ENCODE data around the gene ADISSP. TPM values are rescaled to one million over a fixed set of nuclear protein-coding genes. Genes with fewer than 3 reads are reported as not detected.

Gene ADISSP
- total RNA-seq, 1 experiment from 2014 or later = 99.4 TPM

DNA sequence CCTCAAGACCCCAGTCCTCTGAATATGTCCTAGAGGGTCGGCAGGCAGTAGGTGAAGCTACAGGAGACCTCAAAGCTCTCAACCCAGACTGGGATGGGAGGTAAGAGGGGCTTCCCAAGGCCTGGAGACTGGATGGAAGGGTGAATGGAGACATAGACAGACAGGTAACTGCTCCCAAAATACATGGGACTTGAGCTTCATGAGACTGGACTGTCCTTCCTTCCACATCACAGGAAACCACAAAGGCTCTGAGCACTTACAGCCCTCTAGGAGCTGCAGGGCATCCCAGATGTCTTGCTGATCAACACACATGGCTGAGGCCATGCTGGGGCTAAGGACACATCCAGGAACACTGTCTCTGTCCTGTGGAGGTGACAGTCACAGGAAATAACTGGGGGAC, 23.5 kb downstream of the ADISSP start:
- ChIA-PET CTCF (interaction anchor here (0.8 to 1.8 kb wide), 3 partner anchors 9 to 33 kb away, joined by 3 to 13 read pairs (median 5); no protein-coding TSS in a partner anchor), POLR2A (no interaction called here), RAD21 (ENCODE audit: low non-redundant PET in 1 of 2, low total read pairs in 2 of 2, uncharacterized antibody in 2 of 2, unreplicated experiment in 2 of 2) (no interaction called here)
- Histone ChIP-seq H3K4me1 (ENCODE audit: control insufficient read depth in 1 of 2, insufficient read depth in 2 of 2, low read length in 2 of 2) (peaks cover 9 to 18% of the 10 kb centered on the region in 2 experiments), H4K20me1 (ENCODE audit: insufficient read depth) (no peaks in the 10 kb centered on the region), H3K4me3 (replicated peaks in 1 of 2; ENCODE audit: low read depth in 1 of 2, low read length in 2 of 2) (no peak overlapping the region), H3K27me3 (ENCODE audit: insufficient read depth, low read length) (no peaks in the 10 kb centered on the region), H3K27ac (ENCODE audit: low read depth, low read length) (no peak overlapping the region), H3K36me3 (ENCODE audit: control insufficient read depth in 1 of 2, insufficient read depth in 2 of 2, low read length in 2 of 2) (no peaks in the 10 kb centered on the region), H3K79me2 (ENCODE audit: insufficient read depth, low read length) (no peaks in the 10 kb centered on the region), H3K4me2 (ENCODE audit: low read length) (peak overlapping the region; percentile 88), H3K9me2 (ENCODE audit: insufficient read depth) (no peaks in the 10 kb centered on the region), H2AFZ (ENCODE audit: low read depth, low read length, poor library complexity, severe bottlenecking) (no peak overlapping the region), H3K9ac (ENCODE audit: low read length) (no peak overlapping the region), H3K9me3 (ENCODE audit: control insufficient read depth in 1 of 2, insufficient read depth in 1 of 2, low read depth in 1 of 2, low read length in 2 of 2) (no peaks in the 10 kb centered on the region)
- TSS peak; percentile 41 for BruUV-seq (replicated peaks)
- DNase-seq (ENCODE audit: low read depth, low spot score) = no peak
- intact Hi-C loops (cut with micrococcal nuclease) = loop anchor here (2.0 kb wide), 1 partner anchor 67 kb away; no protein-coding TSS in a partner anchor
- TF ChIP-seq CTCF (IDR thresholded peaks at IDR 0.05 in 2 of 3, conservative IDR thresholded peaks at IDR 0.05 in 1 of 3; ENCODE audit: borderline replicate concordance in 1 of 3, insufficient read depth in 1 of 3, low read depth in 2 of 3, low read length in 2 of 3) = no peak
- TF ChIP-seq, protein P1, sequence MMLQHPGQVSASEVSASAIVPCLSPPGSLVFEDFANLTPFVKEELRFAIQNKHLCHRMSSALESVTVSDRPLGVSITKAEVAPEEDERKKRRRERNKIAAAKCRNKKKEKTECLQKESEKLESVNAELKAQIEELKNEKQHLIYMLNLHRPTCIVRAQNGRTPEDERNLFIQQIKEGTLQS (IDR thresholded peaks at IDR 0.05) = no peak
- no peak for TF ChIP-seq POLR2A (IDR thresholded peaks at IDR 0.05; ENCODE audit: borderline replicate concordance, extremely low read depth, insufficient read depth, insufficient read length)
- no peak for TF ChIP-seq JUND (IDR thresholded peaks at IDR 0.05)
- TF ChIP-seq EGR1 (IDR thresholded peaks at IDR 0.05; ENCODE audit: low read depth) = no peak
- no peak for TF ChIP-seq POLR2AphosphoS5 (IDR thresholded peaks at IDR 0.05; ENCODE audit: low read depth, low read length)
- no peak for TF ChIP-seq ELF1 (IDR thresholded peaks at IDR 0.05; ENCODE audit: borderline replicate concordance, low read depth)
- ATAC-seq = no peak

GRCh38 chr20:3743251-3743650, 24.3 kb downstream of the ADISSP start:
- CTCF ChIA-PET = no interaction called here
- no peak overlapping the region for H3K9ac ChIP-seq (ENCODE audit: low read length)
- no peak for DNase-seq (ENCODE audit: low read depth, low spot score)
- H3K27ac ChIP-seq (ENCODE audit: low read depth, low read length) = no peak overlapping the region
- intact Hi-C loops (cut with micrococcal nuclease) = no loop called here
- H3K9me3 ChIP-seq (ENCODE audit: control insufficient read depth in 1 of 2, insufficient read depth in 1 of 2, low read depth in 1 of 2, low read length in 2 of 2) = no peaks in the 10 kb centered on the region
- H3K4me3 ChIP-seq (replicated peaks in 1 of 2; ENCODE audit: low read depth in 1 of 2, low read length in 2 of 2) = no peak overlapping the region
- H3K79me2 ChIP-seq (ENCODE audit: insufficient read depth, low read length) = no peaks in the 10 kb centered on the region
- BruUV-seq (replicated peaks) = no TSS peak
- no peaks in the 10 kb centered on the region for H3K27me3 ChIP-seq (ENCODE audit: insufficient read depth, low read length)
- ATAC-seq = no peak
- RAD21 ChIA-PET (ENCODE audit: low non-redundant PET in 1 of 2, low total read pairs in 2 of 2, uncharacterized antibody in 2 of 2, unreplicated experiment in 2 of 2) = no interaction called here
- no peak for TF ChIP-seq YY1 (IDR thresholded peaks at IDR 0.05; ENCODE audit: extremely low read depth, insufficient replicate concordance, low read depth, low read length)
- TF ChIP-seq ELF1 (IDR thresholded peaks at IDR 0.05; ENCODE audit: borderline replicate concordance, low read depth) = no peak
- TF ChIP-seq POLR2AphosphoS5 (IDR thresholded peaks at IDR 0.05; ENCODE audit: low read depth, low read length) = no peak
- TF ChIP-seq RAD21 (IDR thresholded peaks at IDR 0.05; ENCODE audit: low read depth) = no peak
- TF ChIP-seq, protein P1 (IDR thresholded peaks at IDR 0.05) = no peak
- H3K4me2 ChIP-seq (ENCODE audit: low read length) = no peak overlapping the region
- peaks cover 9 to 18% of the 10 kb centered on the region in 2 experiments for H3K4me1 ChIP-seq (ENCODE audit: control insufficient read depth in 1 of 2, insufficient read depth in 2 of 2, low read length in 2 of 2)
- no peaks in the 10 kb centered on the region for H3K9me2 ChIP-seq (ENCODE audit: insufficient read depth)
- H4K20me1 ChIP-seq (ENCODE audit: insufficient read depth) = no peaks in the 10 kb centered on the region
- POLR2A ChIA-PET = no interaction called here
- H3K36me3 ChIP-seq (ENCODE audit: control insufficient read depth in 1 of 2, insufficient read depth in 2 of 2, low read length in 2 of 2) = no peaks in the 10 kb centered on the region
- H2AFZ ChIP-seq (ENCODE audit: low read depth, low read length, poor library complexity, severe bottlenecking) = no peak overlapping the region

All from HCT116 (cell line).